ENCODE results near the gene ZC3H18. TPM values are rescaled to one million over a fixed set of nuclear protein-coding genes. Genes with fewer than 3 reads are reported as not detected.

Gene ZC3H18
- total and polyA plus RNA-seq, 2 of the 4 experiments (the other 2 are of a cell fraction) = 3.4 to 21.3 TPM

DNA sequence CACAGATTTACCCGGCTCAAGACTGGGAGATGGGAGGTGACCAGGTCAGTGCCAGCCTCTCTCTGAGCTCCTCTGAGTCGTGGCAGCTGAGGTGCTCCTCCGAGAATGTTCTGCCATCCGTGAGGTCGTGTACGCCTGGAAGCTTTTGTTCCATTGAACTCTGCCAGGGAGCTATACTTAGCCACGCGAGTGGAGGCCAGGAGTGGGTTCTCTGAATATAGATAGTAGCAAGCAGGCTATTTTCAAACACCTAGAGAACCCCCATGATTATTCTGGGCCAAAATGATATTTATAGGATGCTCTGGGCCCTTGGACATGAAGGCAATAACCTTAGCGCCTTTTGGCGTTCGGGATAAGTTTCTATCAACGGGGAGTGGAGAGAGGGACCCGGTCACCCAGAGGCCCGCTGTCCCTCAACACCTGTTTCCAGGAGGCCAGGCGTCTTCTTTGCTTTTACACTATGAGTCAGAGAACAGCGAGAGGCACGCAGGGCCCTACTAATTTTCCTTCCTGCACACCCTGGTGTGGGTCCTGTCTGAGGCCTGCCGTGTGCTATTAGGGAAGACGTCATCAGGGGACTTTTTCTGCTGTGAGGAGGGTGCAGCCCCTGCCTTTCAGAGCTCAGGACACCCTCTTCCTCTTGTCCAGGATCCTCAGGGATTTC lies 103.6 kb downstream of the ZC3H18 start:
- 100% methylated on average over 5 of the region's 19 CpGs; no CpG with 5 or more reads in 1 of the 2 experiments for WGBS, 2 experiments (ENCODE audit: extremely low coverage in 2 of 2, insufficient read length in 1 of 2)
- Histone ChIP-seq H2BK20ac (ENCODE audit: low read depth, low read length) (no peak overlapping the region), H3K9me3 (ENCODE audit: control insufficient read depth, insufficient read depth, low read length) (no peaks in the 10 kb centered on the region), H3K18ac (ENCODE audit: low read depth, low read length) (no peak overlapping the region), H3K4ac (ENCODE audit: low read depth, low read length) (no peak overlapping the region), H2AK5ac (ENCODE audit: low read depth, low read length) (no peak overlapping the region), H3K36me3 (ENCODE audit: control insufficient read depth, insufficient read depth, low read length) (peaks cover 7% of the 10 kb centered on the region; the same call in 1 of the 2 replicates), H2BK5ac (ENCODE audit: low read depth, low read length, poor library complexity, severe bottlenecking) (no peak overlapping the region), H4K5ac (ENCODE audit: low read depth, low read length) (no peak overlapping the region), H3K4me3 (ENCODE audit: insufficient read depth, low read depth, low read length) (no peak overlapping the region), H3K4me2 (ENCODE audit: low read depth, low read length) (no peak overlapping the region), H3K56ac (ENCODE audit: extremely low read depth, insufficient read depth, low read length) (no peak overlapping the region), H4K8ac (ENCODE audit: low read depth in 2 of 2, low read length in 2 of 2) (no peak overlapping the region), H3K14ac (replicated peaks; ENCODE audit: low read depth, low read length) (no peak overlapping the region), H3K9ac (ENCODE audit: low read depth, low read length) (no peak overlapping the region), H2BK120ac (ENCODE audit: low read depth, low read length) (no peak overlapping the region), H4K20me1 (ENCODE audit: insufficient read depth, low read length) (0 out of 2 replicates have a peak, but pooled peaks cover 5% of the 10 kb centered on the region), H2BK15ac (ENCODE audit: low read depth, low read length) (no peak overlapping the region), H3K79me1 (ENCODE audit: low read depth in 1 of 2, low read length in 2 of 2) (no peaks in the 10 kb centered on the region), H2AK9ac (replicated peaks; ENCODE audit: low read depth, low read length, poor library complexity) (no peak overlapping the region), H3K23ac (ENCODE audit: low read depth, low read length) (no peak overlapping the region), H4K91ac (ENCODE audit: insufficient read depth, low read depth, low read length) (no peak overlapping the region), H3K27me3 (ENCODE audit: control insufficient read depth, insufficient read depth, low read length) (no peaks in the 10 kb centered on the region), H2AFZ (replicated peaks; ENCODE audit: low read length, poor library complexity) (no peak overlapping the region), H3K9me1 (ENCODE audit: insufficient read depth, low read length) (no peaks in the 10 kb centered on the region), H3K27ac (ENCODE audit: insufficient read depth, low read length) (no peak overlapping the region), H3K4me1 (ENCODE audit: control insufficient read depth, insufficient read depth, low read length) (no peaks in the 10 kb centered on the region)
- TF ChIP-seq NFE2L2 (IDR thresholded peaks at IDR 0.05; ENCODE audit: low read depth, low read length) (no peak), SMC3 (IDR thresholded peaks at IDR 0.05; ENCODE audit: low read depth, low read length) (no peak), MXI1 (IDR thresholded peaks at IDR 0.05; ENCODE audit: borderline replicate concordance, low read depth, low read length) (no peak), CEBPB (IDR thresholded peaks at IDR 0.05; ENCODE audit: low read depth, low read length) (no peak), RCOR1 (IDR thresholded peaks at IDR 0.05; ENCODE audit: insufficient replicate concordance, low read length) (no peak), RFX5 (IDR thresholded peaks at IDR 0.05; ENCODE audit: low read depth, low read length) (no peak), RAD21 (IDR thresholded peaks at IDR 0.05; ENCODE audit: low read length) (no peak), MAFK (IDR thresholded peaks at IDR 0.05; ENCODE audit: low read depth, low read length) (no peak), CHD1 (IDR thresholded peaks at IDR 0.05; ENCODE audit: low read depth, low read length) (no peak), FOS (IDR thresholded peaks at IDR 0.05; ENCODE audit: low read depth, low read length) (no peak), MAZ (IDR thresholded peaks at IDR 0.05; ENCODE audit: borderline replicate concordance, low read depth, low read length) (no peak), POLR2A (IDR thresholded peaks at IDR 0.05; ENCODE audit: low read depth, low read length) (no peak), BHLHE40 (IDR thresholded peaks at IDR 0.05; ENCODE audit: low read depth, low read length) (no peak)
- TF ChIP-seq, protein P1, sequence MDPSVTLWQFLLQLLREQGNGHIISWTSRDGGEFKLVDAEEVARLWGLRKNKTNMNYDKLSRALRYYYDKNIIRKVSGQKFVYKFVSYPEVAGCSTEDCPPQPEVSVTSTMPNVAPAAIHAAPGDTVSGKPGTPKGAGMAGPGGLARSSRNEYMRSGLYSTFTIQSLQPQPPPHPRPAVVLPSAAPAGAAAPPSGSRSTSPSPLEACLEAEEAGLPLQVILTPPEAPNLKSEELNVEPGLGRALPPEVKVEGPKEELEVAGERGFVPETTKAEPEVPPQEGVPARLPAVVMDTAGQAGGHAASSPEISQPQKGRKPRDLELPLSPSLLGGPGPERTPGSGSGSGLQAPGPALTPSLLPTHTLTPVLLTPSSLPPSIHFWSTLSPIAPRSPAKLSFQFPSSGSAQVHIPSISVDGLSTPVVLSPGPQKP (IDR thresholded peaks at IDR 0.05; ENCODE audit: borderline replicate concordance, low read depth, low read length) = no peak
- TF ChIP-seq, protein P2, sequence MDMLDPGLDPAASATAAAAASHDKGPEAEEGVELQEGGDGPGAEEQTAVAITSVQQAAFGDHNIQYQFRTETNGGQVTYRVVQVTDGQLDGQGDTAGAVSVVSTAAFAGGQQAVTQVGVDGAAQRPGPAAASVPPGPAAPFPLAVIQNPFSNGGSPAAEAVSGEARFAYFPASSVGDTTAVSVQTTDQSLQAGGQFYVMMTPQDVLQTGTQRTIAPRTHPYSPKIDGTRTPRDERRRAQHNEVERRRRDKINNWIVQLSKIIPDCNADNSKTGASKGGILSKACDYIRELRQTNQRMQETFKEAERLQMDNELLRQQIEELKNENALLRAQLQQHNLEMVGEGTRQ (IDR thresholded peaks at IDR 0.05; ENCODE audit: low read depth, low read length) = no peak
- TF ChIP-seq, protein P3, sequence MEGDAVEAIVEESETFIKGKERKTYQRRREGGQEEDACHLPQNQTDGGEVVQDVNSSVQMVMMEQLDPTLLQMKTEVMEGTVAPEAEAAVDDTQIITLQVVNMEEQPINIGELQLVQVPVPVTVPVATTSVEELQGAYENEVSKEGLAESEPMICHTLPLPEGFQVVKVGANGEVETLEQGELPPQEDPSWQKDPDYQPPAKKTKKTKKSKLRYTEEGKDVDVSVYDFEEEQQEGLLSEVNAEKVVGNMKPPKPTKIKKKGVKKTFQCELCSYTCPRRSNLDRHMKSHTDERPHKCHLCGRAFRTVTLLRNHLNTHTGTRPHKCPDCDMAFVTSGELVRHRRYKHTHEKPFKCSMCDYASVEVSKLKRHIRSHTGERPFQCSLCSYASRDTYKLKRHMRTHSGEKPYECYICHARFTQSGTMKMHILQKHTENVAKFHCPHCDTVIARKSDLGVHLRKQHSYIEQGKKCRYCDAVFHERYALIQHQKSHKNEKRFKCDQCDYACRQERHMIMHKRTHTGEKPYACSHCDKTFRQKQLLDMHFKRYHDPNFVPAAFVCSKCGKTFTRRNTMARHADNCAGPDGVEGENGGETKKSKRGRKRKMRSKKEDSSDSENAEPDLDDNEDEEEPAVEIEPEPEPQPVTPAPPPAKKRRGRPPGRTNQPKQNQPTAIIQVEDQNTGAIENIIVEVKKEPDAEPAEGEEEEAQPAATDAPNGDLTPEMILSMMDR (conservative IDR thresholded peaks at IDR 0.05; ENCODE audit: low read depth, low read length) = no peak
- intact Hi-C loops (cut with micrococcal nuclease) (no loop called here), dilution Hi-C loops (cut with HindIII; ENCODE audit: low sequenced_read_pairs, unreplicated experiment) (no loop called here), in situ Hi-C loops (cut with MboI; ENCODE audit: low sequenced_read_pairs) (no loop called here)
- DNase-seq (no peak), ATAC-seq (ENCODE audit: low read depth) (no peak)
- BruUV-seq (replicated peaks) = no TSS peak
- POLR2A ChIA-PET (ENCODE audit: unreplicated experiment) = interaction anchor here (0.6 kb wide), 1 partner anchor 9 kb away, joined by 5 read pairs; no protein-coding TSS in a partner anchor
- CTCF ChIA-PET = no interaction called here
